ENCODE data around the gene LASP1NB.
"Not testable (repeated sequence)": the region's sequence is repeated elsewhere in the genome, so short reads cannot be mapped to it uniquely, and the experiment has no call there.

Gene LASP1NB

DNA sequence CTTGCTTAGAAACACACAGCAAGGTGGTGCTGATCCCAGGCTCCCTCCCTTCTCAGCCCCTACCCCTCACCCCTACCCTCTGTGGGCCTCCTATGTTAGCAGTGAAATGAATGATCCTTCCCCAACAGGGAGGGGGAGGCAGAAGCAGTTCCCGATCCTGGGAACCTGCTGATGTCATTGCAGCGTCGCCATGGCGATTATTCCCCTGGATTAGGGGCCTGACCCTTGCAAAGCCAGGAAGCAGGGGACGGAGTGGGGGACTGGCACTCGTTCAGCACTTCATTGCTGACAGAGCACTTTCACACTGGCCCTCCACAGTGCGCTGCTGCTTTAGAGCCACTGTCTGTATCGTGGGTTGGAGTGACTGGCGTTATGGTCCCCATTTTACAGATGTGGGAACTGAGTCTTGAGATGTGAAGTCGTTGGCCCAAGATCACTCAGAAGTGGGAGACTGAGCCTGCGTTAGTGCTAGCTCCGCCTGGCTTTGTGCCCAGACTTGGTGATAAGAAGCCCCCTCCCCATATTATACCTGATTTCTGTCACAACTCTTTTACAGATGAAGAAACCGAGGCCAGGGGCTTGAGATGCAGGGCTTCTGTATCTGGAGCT is 29.0 kb upstream of the LASP1NB start:
- no peak overlapping the region for H3K4me3 ChIP-seq (ENCODE audit: low read depth, low read length)

DNA sequence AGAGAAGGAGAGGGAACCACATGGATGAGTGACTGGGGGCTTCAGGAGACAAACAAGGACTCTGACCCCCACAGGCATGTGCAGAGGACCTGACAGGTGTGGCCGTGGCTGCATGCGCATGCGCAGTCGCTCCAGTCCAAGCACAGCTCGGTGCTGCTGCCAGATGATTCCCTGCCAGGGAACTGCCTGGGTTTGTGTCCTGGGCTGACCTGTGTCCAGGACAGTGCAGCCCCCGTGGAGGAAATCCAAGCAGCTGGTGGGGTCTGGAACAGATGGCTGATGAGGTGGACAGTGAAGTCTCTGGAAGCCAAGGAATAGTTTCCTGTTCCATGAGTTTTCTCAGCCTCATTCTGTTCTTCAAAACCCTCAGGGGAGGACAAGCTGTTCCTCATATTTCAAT is 28.2 kb upstream of the LASP1NB start:
- no peak overlapping the region for H3K4me3 ChIP-seq (ENCODE audit: low read depth, low read length)

DNA sequence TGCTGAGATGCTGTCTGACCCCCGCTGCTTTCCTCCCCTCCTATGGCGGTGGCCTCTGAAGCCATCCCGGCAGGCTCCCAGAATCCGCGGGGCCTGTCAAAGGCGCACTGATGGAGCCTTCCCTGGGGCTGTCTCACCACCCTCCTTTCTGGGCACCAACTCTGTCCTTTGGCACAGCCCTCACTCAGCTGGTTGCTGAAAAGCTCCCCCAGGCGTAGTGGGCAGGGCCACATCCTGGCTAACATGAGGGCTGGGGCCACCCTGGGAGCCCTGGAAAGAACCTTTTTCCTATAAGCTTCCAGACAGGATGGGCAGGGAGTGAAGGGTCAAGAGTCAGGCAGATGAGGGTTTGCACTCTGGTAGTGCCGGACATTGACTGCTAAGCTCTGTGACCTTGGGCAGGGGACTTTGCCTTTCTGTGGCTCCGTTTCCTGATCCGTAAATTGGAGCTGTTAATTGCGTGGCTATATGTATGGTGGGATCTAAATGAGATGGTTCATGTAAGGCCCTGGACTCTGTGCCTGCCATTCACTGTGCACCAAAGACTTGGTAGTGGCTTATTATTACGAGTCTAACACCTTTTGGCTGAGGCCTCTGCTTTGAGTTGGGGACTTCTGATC is 27.6 kb upstream of the LASP1NB start:
- no peak overlapping the region for H3K4me3 ChIP-seq (ENCODE audit: low read depth, low read length)

DNA sequence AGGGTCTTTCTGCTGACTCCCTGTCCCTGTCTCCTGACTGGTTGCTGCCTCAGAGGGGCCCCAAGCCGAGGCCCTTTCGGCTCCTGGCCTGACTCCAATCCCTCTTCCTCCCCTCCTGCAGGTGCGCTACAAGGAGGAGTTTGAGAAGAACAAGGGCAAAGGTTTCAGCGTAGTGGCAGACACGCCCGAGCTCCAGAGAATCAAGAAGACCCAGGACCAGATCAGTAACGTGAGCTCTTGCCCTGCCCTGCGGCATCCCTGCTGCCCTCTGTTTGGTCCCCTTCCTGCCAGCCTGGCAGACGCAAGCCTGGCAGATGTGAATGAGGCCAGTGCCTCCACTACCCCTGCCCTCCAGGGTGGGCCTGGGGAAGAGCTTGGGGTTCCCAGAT is 27.1 kb upstream of the LASP1NB start:
- H3K4me3 ChIP-seq (ENCODE audit: low read depth, low read length), result no peak overlapping the region

DNA sequence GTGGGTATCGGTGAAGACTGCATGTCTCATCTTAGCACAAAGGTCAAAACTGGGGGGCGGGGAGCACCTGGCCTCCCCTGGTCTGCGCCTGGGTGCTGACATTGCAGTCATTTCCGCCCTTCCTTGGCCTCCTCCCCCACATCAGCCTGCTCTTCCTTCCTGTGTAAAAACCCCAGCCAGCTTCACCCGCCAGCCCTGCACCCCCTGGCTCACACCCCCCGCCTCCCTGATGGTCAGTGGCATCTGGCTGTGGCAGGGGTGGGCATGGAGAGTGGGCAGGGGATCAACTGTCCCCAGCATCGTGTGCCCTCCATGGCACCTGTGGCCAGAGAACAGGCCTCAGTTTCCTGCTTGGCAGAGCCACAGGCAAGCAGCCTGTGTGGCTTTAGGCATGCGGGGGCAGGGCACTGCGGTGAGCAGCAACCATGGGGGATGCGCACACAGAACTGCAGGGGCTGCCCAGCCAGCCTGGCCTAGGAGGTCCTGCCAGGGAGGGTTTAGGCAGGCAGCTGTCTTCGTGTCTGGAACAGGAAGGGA is 26.5 kb upstream of the LASP1NB start:
- no peak overlapping the region for H3K4me3 ChIP-seq (ENCODE audit: low read depth, low read length)

DNA sequence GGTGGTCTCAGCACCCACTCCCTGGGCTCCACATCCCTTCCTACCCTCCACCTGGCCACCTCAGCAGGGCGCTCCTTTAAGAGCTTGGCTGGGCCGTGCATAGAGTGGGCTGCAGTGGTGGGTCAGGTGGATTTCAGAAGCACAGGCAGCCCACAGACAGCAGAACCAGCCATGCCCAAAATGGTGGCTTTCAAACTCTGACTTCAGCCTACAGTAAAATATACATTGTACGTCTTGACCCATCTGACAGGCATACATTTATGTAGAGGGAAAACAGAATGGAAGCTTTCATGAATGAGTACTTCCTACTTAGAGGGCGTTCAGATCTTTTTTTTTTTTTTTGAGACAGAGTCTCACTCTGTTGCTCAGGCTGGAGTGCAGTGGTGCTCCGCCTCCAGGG is 26.0 kb upstream of the LASP1NB start:
- H3K4me3 ChIP-seq (ENCODE audit: low read depth, low read length), result no peak overlapping the region

DNA sequence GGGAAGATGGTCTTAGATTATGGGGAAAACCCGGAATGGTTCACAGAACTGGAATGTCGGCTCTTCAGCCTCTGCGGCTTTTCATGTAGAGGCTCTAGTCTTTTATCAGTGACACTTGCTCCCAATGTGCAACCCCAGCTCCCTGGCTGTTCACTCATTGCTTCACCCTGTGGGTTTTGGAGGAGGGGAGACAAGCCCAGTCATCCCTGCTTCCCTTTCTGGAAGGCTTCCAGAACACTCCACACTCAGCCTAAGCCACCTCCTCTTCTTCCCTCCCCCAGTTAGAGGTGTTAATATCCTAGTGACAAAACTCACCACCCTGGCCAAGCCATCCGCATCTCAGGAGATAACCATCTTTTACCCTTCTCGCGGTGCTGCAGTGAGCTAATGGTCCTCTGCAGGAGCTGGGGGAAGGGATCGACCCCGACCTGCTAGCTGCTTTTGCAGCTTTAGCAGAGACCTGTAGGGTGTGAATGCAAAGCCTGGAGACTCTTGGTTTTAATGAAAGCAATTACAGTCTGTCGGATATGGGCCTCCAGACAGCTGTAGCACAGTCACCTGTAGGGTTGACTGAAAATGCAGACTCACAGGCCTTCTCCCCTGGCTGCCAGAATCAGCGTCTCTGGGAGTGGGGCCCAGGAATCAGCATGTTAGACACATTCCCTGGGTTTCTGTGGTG is 24.3 kb upstream of the LASP1NB start:
- H3K4me3 ChIP-seq (ENCODE audit: low read depth, low read length), result no peak overlapping the region

DNA sequence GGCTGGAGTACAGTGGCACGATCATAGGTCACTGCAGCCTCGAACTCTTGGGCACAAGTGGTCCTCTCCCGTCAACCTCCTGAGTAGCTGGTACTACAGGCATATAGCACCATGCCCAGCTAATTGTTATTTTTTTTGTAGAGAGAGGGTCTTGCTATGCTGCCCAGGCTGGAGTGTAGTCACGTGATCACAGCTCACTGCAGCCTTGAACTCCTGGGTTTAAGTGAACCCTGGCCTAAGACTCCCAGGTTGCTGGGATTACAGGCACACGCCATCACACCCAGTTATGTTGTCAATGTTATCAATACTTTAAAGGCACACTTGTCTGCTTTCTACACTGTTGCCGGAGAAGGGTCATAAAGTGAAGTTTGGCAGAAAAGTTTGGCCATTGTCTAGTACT is 22.0 kb upstream of the LASP1NB start:
- H3K4me3 ChIP-seq (ENCODE audit: low read depth, low read length), result no peak overlapping the region

DNA sequence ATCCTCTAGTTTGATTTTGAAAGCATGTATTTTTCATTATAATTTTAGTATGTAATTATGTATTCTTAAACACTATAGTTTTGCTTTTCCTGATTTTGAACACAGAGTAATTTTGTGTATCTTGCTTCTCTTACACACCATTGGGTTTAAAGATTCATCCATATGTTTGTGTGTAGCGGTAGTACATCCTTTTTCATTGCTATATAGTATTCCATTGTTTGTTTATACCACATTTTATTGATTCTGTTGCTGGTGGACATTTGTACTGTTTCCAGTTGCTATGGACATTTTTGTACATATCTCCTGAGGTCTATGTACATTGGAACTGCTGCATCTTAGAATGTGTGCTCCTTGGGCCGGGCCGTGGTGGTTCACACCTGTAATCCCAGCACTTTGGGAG is 20.5 kb upstream of the LASP1NB start:
- H3K4me3 ChIP-seq (ENCODE audit: low read depth, low read length), result no peak overlapping the region

DNA sequence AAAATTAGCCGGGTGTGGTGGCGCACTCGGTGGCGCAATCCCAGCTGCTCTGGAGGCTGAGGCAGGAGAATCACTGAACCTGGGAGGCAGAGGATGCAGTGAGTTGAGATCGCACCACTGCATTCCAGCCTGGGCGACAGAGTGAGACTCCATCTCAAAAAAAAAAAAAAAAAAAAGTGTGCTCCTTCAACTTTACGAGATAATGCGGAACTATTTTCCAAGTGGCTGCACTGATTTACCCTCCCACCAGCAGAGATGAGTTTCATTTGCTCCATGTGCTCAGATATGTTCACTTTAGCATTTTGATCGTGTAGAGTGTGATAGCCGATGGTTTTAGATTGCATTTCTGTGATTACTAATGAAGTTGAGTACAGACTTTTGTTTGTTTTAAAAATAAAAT is 20.0 kb upstream of the LASP1NB start:
- no peak overlapping the region for H3K4me3 ChIP-seq (ENCODE audit: low read depth, low read length)

DNA sequence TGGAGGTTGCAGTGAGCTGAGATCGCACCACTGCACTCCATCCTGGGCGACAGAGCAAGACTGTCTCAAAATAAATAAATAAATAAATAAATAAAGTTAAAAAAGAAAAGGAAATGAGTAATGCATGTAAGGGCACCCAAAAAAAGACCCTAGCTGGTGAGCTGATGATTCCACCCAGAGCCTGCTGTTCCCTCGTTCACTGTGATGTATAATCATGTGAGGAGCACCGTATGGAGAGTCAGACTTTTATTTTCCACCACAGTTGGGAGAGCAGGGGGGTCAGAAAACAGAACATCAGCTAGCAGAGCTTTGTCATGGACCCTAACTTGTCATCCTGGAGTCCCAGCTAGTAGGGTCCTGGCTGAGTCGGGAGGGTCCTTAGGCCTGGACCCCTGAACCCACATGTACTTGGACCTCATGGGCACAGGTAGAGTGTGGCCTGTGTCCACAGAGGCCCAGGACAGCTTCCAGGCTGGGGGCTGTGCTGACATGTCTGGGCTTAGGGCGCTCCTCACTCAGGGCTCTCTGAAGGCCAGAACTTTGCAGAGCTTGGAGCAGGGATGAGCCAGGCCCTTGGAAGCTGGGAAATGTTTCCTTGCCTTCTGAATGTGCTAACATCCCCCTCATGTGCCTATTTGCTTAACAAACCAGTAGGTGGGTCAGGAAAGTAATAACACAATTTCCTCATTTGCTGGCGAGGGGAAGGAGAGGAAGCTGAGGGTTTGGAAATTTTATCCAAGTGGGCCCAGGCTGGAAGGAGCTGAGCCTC is 18.8 kb upstream of the LASP1NB start:
- no peak overlapping the region for H3K4me3 ChIP-seq (ENCODE audit: low read depth, low read length)

DNA sequence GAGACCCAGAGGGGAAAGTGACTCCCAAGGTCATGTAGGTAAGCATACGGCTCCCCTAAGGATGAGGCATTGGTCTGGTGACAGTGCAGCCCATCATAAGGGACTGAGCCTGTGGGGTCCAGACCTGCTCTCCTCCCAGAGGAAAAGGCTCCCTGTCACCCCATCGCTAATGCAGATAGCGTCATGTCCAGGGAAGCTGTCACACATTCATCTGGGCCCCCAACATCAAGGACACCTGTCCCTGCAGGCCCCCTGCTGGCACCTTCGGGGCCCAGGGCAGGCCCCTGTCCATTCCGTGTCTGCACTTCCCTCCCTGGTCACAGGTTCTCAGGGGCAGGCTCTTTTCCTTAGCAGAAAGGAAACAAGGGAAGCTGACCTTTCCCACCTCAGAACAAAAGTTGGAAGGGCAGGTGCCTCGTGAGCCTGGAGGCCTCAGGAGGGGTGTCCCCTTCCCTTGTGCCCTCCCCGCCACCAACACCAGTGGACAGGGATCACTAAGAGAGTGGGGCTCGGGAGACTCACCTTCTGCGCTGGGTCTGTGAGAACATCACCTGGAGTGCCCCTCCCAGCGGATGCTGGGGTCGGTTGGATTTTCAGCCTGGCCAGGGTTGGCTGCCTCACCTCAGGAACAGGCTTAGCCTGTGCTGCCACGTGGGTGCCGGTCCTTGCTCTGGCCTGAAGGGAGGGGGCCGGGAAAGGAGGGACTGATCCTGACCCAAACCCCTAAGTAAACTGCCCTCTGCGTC is 17.3 kb upstream of the LASP1NB start:
- H3K4me3 ChIP-seq (ENCODE audit: low read depth, low read length), result no peak overlapping the region

DNA sequence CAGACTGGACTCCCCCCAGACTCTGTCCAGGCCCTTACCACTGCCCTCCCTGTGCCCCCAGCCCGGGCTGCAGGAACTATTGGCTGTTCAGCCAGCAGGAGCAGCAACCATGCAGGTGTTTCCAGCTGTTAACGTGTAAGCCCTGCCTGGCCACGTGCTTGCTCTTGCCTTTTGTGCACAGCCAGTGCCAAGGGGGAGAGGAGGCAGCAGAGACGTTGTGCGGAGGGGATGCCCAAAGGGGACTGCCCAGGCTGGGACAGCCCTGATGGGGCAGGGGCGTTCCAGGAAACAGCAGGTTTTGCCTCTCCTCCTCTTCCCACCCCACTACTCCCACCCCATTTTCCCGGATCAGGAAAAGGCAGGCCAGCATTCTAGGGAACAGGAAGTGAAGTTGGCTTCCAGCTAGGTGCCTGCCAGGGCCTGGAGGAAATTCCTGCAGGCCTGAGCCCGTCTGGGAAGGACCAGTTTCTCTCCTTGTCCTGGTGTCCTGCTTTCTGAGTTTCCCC is 16.7 kb upstream of the LASP1NB start:
- no peak overlapping the region for H3K4me3 ChIP-seq (ENCODE audit: low read depth, low read length)

DNA sequence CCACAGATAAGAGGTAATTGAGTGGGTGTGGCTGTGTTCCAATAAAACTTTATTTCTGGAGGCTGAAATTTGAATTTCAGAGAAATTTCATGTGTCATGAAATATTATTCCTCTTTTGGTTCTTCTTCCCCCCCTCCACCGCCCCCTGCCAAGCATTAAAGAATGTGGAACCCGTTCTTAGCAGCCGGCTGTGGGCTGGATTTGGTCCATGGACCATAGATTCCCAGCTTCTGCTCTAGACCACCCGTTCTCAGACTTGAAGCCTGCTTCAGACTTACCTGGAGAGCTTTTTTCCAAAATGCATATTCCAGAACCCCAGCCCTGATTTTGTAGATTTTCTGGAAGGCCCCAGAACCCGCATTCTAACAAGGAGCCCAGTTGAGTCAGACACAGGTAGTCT is 15.1 kb upstream of the LASP1NB start:
- H3K4me3 ChIP-seq (ENCODE audit: low read depth, low read length), result no peak overlapping the region

DNA sequence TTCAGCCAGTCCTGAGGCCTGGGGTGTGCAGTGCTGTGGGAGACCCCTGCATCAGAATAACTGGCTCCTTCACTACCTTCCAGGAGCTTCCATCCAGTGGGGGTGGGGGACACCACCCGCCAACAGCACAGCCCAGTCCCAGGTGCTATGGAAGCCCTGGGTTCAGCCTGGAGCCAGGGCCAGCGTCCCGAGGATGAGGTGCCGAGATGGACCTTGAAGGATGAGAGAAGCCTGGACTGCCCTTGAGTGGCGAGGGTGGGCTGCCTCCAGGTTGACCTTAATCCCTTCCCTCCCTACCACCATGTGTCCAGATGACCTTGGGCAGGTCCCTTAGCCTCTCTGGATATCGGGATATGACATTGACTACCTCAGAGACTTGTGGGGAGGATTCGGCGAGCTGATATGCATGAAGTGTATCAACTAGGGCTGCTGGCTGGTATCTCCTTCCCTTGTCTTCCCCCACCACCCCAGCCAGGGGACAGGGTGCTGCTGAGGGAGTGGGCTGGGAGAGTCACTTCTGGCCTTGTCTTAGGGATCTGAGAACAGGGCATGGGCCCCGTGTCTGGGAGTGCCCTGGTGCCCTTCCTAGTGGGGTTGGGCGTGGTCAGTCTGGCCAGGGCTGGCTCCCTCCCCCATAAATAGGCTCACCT is 14.2 kb upstream of the LASP1NB start:
- no peak overlapping the region for H3K4me3 ChIP-seq (ENCODE audit: low read depth, low read length)

DNA sequence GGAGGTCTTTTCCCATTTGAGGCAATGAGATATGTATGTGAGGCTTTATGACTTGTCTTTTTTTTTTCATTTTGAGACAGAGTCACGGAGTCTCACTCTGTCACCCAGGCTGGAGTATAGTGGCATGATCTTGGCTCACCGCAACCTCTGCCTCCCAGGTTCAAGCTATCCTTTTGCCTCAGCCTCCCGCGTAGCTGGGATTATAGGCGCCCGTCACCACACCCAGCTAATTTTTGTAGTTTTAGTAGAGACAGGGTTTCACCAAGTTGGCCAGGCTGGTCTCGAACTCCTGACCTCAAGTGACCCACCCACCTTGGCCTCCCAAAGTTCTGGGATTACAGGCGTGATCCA is 13.7 kb upstream of the LASP1NB start:
- not testable (repeated sequence) for H3K4me3 ChIP-seq (ENCODE audit: low read depth, low read length)

DNA sequence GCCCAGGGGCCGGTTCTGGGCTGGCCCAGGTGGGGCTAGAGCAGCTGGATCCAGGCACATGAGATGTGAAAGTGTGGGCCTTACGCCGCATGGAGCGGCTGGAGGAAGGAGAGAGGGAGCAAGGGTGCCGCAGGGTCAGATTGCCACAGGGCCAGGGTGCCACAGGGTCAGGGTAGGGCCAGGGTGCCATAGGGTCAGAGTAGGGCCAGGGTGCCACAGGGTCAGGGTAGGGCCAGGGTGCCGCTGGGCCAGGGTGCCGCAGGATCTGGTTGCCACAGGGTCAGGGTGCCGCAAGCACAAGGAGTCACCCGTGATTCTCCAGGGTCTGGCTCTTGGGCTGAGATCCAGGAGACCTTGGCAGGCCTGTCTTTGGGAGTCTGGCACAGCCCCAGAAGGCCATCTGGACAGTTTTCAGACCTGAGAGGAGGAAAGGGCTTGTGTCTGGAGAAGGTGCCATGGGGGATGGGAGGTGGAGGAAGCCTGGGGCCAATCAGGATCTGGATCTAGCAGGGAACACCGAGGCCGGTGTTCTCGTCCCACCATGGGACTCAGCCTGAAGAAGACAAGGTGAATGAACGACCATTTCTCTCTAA is 13.1 kb upstream of the LASP1NB start:
- no peak overlapping the region for H3K4me3 ChIP-seq (ENCODE audit: low read depth, low read length)

DNA sequence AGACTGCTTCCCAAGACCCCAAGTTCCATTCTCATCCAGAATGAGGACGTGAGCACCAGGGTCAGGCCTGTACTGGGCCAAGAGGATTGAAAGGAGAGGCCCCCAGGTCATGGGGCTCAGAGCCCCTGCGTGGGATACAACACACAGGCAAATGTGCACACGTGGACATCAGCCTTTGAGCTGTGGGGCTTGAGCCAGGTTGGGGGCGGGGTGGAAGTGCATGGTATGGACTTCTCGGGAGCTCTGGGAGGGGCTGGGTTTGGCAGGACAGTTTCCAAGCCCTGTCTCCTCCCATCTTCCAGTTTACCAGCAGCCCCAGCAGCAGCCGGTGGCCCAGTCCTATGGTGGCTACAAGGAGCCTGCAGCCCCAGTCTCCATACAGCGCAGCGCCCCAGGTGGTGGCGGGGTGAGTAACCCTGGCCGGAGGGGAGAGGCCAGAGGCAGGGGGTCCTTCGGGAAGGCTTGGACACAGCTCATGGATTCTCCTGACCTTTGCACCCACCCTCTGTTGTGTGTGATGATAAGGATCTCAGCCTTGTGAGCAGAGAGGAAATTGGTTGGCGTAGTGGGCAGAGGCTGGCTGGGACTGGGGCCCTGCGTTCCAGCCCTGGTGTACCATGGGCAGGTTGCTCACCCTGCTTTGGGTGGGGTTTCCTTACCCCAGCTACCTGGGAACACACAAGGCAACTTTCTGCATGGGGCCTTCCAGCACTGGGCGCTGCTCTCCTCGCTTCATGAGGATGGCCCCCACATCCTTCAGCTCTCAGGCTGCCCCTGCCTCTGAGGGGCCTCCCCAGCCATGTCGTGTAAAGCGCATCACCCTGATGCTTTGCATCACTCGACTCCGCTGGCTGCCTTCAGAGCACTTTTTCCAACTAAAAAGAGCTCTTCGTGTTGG is 10.4 kb upstream of the LASP1NB start:
- no peak overlapping the region for H3K4me3 ChIP-seq (ENCODE audit: low read depth, low read length)

DNA sequence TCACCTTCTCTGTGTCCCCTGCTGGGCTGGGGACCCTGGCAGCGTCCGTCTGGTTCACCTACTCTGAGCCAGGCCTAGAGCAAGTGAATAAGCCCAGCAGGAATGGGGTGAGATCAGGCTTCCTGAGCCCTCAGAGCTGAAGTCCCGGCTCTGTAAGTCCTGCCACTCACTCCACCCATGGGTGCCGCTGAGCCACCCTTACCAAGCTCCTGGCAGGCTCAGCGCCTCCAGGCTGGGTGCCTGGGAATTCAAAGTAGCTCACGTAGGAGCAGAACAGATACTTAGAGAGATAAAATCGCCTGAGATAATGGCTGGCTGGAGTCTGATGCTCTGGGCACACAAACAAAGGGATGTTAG is 9.8 kb upstream of the LASP1NB start:
- H3K4me3 ChIP-seq (ENCODE audit: low read depth, low read length), result no peak overlapping the region

All from iPS-11a (cell line).